HG03575 (cell line): ENCODE data around the gene GPC5.
"Not testable (repeated sequence)": the region's sequence is repeated elsewhere in the genome, so short reads cannot be mapped to it uniquely, and the experiment has no call there.

ENCODE experiments used
- ATAC-seq: cut with Tn5 transposase; IDR thresholded peaks from one replicate; pipeline ENCODE4 v1.9.1; 2021; ENCODE audit not compliant: unreplicated experiment, insufficient number of reproducible peaks, low FRiP score; ENCODE audit errors: extremely low read depth

Gene GPC5

DNA sequence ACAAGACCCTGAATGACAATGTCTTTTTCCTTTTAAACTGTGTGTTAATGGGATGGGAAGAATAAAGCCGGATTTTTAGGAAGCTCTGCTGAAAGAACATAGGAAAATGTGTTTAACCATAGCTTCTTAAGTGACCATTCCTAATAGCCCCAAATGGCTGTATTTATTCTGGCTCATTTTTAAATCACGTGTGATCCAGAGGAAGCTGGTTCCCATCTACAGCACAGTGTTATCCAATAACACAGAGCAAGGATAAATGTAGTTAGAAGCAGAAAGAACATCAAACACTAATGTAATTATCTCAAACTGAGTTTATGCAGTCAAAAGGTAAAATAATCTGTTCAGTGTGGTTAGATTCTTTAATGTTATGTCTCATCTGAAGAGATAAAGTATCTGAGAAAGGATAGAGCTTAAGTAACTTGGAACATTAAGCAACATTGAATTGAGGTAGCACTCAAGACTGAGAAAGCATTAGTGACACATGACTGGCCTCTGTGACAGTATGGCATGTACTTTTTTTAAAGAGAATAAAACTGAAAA lies 853.3 kb downstream of the GPC5 start:
- no peak for ATAC-seq

DNA sequence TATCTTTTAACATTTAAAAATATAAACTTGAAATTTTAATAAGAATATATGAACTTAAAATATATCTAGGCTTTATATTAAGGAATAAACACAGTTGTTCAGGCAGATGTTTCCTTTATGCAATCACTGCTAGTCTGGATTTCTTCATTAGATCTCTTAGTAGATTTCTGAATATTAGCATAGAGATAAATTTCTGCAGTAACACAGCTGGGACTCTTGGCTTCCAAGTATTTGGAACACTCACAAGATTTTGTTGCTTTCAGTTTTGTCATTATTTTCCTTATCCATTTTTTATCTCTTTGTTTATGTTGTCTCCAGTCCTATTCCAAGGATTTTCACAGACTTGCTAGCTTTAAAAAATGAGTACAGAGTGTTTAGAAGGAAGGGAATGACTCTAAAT lies 857.1 kb downstream of the GPC5 start:
- no peak for ATAC-seq

DNA sequence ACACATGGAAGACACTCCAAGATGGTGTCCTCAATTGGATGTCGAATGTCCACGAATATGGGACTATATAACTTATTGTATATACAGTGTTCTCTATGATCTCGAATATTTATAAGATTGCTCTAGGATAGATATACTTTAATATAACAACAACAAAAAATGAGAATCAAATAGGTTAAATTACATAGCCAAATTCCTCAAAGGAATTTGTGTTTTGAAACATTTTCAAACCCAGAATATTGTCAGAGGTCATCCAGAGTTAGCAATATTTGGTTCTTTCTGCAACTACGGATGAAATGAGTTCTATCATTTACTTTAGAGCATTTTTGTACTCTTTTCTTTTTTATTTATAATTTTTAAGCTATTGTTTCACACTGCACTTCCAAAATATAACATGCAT lies 857.8 kb downstream of the GPC5 start:
- no peak for ATAC-seq

DNA sequence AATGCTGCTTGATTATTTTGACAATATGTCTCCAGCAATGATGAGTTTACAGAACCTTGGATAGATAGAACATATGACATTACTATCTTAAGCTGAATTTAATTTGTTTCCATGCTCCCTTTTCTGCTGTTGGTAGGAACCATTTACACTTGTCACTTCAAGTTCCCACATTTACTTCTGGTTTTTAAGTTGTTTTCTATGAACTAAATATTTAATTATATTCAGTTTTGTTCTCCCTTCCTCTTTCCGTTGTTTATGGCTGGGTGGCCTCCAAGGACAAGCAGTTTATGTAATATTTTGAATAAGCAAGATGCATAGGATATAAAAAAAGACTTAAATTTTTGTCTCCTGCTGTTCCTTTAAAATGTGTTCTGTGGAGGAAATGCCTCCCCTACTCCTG lies 860.6 kb downstream of the GPC5 start:
- ATAC-seq: no peak

DNA sequence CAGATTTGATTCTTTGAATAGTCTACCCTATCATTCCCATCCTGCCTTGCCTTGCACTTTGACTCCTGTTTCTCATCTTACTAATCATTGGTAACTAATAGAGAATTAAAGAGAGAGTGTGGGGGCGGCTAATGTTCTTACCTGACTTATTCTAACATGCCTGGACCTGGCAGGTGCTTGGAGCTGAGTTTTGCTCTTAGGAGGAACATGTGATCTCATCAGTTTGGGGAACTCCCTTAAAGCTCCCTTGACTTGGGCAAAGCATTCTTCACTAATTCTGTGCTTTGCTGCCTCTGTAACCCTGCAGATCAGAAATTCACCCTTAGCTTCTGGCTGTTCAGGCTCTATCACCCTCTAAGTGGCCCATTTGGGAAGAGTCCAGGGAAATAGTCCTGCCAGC lies 861.1 kb downstream of the GPC5 start:
- no peak for ATAC-seq

DNA sequence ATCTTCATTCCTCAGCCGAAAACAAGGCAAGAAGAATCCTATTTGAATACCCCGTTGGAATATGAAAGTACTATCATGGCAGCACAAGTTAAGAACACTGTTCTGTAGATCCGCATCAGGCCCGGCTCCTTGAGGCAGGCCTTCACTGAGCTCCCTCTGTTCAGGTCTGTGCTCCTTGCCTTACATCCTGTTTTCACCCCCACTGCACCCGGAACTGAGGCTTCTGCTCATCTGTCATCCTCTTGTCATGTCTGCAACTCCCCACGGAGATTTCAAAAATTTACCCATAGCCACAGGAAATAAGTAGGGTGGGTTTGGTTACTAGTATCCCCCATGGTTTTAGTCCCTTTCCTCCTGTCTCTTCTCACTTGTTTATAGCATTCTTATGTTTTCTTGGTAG lies 861.9 kb downstream of the GPC5 start:
- no peak for ATAC-seq

DNA sequence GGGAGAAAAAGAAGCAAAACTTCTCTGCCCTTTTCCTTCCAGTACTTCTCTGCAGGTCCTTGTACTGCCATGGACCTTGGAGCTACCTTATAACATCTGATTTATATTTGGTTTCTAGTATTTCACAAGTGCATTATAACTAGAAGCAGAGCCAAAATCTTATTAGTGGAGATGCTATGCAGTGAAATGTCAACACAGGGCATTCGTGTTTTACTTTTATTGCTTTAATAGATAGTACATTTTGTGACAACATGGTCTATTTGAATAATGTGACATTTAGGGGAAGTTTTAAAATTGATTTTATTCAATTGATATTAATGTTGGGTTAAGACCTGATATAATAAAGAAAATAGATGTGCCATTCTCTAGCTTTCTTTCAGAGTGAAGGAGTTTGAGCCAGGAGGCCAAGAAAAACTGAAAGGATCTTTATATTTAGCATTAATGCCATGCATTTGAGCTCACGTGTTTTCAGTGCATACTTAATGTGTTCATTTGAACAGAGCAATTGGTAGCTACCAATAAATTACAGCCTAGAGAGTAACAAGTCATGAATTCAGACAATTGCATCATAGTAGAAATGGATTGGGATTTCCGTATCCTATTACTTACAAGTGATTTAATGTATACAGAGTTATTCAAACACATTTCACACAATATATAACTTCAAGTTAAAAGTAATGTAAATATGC lies 863.8 kb downstream of the GPC5 start:
- ATAC-seq: no peak

DNA sequence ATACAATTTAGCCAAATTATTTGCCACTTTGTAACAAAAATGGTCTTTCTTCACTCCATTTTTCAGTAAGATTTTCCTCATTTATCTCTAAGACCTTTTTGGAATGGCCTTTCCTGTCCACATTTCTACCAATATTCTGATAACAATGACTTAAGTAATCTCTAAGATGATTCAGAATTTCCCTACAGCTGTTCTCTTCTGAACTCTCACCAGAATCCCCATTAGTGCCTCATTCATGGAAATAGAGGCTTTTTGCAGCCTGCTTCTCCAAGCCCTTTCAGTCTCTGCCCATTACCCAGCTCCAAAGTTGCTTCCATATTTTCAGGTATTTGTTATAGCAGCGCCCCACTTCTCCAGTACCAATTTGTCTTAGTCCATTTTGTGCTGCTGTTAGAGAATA lies 867.0 kb downstream of the GPC5 start:
- ATAC-seq: no peak

DNA sequence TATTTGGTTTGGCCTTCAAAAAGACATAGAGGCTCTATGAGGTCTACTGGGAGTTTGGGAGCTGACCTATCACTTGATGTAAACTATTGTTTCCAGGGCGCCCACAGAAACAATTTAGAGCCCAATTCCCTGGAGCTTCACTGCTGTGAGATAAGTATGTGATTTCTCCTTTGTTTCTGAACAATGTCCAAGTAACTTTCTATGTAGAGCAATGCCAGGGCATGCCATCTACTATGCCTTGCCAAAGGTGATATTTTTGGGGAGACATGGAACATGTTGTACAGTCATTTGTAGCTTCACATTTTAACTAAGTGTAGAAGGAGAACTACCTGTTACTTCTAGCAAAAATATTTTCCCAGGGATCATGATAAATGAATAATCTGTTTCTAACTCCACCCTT lies 872.6 kb downstream of the GPC5 start:
- ATAC-seq: no peak

DNA sequence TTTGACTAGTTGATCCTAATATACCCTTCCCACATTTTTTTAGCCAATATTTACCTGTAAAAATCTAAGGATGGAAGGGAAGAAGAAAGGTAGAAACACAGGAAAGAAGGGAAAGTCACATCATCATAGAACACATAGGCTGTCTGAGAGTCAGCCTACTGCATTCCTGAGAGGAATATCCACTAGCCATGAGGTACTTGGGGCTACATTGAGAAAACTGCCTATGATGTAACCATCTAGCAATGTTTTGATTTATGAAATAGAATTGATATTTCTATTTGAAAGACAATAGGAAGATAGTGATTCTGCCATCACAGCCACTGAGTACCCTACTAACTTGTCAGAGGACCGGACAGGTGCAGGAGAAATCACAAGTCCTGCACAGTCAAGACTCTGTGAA lies 873.8 kb downstream of the GPC5 start:
- no peak for ATAC-seq

DNA sequence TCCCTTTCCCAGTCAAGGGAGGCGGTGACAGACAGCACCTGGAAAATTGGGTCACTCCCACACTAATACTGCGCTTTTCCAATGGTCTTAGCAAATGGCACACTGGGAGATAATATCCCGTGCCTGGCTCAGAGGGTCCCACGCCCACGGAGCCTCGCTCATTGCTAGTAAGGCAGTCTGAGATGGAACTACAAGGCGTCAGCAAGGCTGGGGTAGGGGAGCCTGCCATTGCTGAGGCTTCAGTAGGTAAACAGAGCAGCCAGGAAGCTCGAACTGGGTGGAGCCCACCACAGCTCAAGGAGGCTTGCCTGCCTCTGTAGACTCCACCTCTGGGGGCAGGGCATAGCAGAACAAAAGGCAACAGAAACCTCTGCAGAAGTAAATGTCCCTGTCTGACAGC lies 882.6 kb downstream of the GPC5 start:
- not testable (repeated sequence) for ATAC-seq

DNA sequence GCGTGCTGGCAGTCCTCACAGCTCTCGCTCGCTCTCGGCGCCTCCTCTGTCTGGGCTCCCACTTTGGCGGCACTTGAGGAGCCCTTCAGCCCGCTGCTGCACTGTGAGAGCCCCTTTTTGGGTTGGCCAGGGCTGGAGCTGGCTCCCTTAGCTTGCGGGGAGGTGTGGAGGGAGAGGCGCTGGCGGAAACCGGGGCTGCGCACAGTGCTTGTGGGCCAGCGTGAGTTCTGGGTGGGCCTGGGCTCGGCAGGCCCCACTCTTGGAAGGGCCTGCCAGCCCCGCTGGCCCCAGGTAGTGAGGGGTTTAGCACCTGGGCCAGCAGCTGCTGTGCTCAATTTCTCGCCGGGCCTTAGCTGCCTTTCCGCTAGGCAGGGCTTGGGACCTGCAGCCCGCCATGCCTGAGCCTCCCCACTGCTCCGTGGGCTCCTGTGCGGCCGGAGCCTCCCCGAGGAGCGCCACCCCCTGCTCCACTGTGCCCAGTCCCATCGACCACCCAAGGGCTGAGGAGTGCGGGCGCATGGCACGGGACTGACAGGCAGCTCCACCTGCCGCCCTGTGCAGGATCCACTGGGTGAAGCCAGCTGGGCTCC lies 892.4 kb downstream of the GPC5 start:
- ATAC-seq: not testable (repeated sequence)

DNA sequence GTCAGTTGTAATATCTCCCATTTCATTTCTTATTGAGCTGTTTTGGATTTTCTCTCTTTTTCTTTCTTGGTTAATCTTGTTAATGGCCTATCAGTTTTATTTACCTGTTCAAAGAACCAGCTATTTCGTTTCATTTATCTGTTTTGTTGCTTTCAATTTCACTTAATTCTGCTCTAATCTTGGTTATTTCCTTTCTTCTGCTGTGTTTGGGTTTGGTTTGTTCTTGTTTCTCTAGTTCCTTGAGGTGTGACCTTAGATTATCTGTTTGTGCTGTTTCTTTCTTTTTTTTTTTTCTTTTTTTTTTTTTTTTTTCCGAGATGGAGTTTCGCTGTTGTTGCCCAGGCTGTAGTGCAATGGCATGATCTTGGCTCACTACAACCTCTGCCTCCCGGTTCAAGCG lies 896.1 kb downstream of the GPC5 start:
- not testable (repeated sequence) for ATAC-seq

DNA sequence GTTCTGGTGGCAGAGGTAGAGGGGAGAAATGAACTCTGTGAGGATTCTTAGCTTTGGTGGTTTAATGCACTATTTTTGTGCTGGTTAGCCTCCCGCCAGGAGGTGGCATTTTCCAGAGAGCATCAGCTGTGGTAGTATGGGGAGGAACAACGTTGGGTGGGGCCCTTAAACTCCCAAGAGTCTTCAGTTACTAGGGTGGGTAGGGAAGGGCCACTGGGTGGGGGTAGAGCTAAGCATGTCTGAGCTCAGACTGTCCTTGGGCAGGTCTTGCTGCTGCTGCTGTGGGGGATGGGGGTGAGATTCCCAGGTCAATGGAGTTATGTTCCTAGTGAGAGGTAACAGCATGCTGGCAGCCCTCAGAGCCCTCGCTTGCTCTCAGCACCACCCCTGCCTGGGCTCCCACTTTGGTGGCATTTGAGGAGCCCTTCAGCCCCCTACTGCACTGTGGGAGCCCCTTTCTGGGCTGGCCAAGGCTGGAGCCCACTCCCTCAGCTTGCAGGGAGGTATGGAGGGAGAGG lies 897.8 kb downstream of the GPC5 start:
- ATAC-seq: not testable (repeated sequence)

DNA sequence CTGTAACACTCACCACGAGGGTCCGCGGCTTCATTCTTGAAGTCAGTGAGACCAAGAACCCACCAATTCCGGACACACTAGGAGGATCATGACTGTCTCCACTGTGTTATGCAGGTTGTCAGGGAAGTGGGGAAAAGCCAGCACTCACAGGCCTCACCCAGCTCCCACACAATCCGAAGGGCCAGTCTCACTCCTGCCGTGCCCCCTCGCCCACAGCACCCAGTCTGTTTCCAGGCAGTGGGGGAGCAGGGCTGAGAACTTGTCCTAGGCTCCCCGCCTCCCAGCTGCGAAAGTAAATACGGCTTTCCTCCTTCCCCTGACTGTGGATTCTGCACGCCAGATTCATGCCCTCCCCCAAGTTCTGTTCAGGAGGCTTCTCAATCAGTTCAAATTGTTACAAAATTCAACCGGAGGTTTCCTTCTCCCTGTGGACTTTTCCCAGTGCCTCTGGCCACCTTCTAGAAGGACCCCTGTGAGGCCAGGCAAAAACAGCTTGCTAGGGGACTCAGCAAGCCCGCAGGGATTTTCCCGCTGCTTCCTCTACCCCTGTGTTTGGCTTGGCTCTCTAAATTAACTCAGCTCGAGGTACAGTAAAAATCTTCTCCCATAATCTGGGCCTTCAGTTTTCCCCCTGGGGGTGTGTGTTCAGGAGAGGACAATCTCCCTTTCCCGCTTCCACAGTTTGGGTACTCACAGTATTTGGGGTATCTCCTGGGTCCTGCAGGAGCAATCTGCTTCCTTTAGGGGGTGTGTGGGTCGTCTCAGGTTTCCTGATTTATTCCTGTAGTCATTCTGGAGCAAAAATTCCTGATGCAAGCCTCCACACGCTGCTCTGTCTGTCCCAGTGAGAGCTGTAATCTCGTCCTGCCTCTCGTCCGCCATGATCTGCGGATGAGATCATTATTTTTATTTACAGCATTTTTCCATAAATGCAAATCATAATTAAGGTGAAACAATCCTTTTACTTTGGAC lies 899.8 kb downstream of the GPC5 start:
- ATAC-seq: no peak

DNA sequence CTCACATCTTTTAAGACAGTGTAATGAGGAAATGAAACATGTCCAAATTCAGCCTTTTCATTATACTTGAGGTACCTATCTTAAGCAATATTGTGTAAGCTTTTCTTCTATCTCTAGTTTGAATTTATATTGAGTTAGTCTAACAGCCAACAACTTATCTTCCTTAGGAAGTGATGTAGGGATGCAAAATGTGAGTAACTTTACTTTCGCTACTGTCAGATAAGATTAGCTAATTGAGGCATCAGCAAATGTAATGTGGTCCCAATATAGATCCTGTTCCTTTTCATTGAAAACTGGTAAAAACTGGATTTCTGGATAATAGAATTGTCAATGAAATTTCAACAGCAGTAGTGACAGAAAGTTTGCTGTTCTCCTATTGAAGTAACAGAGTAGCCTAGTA lies 902.2 kb downstream of the GPC5 start:
- ATAC-seq: no peak

DNA sequence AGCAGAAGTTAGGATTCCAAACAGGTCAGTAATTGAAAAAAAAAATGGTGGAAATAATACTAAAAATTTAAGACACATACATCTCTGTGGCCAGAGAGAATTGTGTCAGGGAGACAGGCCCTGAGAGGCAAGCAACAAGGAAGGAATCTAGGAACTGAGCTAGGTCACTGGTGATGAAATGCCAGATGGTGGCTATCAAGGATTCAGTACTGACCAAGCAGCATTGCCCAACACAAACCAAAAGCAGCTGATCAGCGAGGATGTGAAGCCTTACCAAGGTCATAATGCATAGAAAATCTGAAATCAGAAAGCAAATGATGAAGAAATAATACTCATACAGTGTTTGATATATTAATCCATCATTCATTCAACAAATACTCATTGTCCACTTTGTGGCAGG lies 905.0 kb downstream of the GPC5 start:
- ATAC-seq: no peak

DNA sequence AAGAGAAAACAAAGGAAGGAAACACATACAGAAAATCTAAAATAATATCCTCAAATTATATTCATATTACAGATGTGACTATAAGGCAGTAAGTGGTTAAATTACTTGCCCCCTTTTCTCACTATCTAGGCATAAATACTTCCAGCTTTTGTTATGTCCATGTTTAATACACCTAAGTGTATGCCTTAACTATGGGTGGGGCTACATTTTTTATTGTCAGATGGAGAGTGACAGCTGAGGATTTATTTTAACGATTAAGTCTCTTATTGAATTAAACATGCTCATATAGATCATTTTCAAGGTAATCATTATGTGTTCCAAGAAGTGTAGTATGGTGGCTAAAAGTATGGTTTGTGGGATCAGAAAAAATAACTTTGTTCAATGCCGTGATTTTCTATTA lies 909.3 kb downstream of the GPC5 start:
- ATAC-seq: no peak

DNA sequence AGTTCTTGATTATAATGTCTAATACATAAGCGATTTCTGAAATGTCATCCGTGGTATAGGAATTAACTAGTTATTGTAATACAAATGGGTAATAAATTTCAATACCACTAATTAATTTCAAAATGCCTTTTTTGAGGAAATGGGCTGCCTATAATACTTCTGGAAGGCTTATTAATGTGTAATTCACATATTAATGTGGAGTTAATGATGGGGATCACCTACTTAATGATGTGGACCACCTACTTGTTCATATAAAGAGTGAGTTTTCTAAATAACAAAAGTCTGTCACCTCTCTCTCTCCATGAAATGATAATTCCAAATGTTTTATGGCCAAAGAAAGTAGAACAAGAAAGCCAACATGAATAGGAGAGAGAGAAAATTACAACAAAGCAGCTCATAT lies 914.4 kb downstream of the GPC5 start:
- no peak for ATAC-seq

DNA sequence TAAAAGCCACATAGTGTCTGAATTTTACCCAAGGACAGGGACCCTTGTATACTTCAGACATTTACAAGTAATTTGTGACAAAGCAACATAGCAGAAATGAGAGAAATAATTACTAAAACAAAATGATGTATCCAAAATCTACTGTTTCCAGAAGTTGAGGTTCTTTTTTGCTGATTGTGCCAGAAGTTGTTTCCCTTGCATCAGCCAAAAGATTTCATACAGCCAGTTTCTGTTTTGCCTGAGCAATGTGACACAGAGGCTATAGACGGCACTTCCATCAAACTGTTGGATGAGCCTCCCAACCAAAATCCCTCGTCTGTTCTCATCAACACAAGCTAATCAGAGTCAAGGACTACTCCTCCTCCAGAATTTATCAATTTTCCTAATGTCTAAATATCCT lies 915.0 kb downstream of the GPC5 start:
- ATAC-seq: no peak
